GM12864 (cell line): Measurements from ENCODE around the gene SMAD7.
A peak's percentile ranks its signal among the peaks of the same experiment; 100 is the strongest.

ENCODE experiments used
- DNase-seq: peaks from one replicate; pipeline ENCODE4 v3.0.0-alpha.2; 2011; ENCODE audit warnings: low read depth
- H3K4me3 ChIP-seq: 2 replicates; pipeline ENCODE4 v1.5.1; 2011; ENCODE audit warnings: mild to moderate bottlenecking, low read depth, low read length, control low read depth
- CTCF ChIP-seq: IDR thresholded peaks from 2 replicates; pipeline ENCODE4 v1.5.1; 2011; ENCODE audit warnings: low read depth, mild to moderate bottlenecking, moderate library complexity, low read length, control low read depth, inconsistent platforms; ENCODE audit errors: missing control alignments

Gene SMAD7

DNA sequence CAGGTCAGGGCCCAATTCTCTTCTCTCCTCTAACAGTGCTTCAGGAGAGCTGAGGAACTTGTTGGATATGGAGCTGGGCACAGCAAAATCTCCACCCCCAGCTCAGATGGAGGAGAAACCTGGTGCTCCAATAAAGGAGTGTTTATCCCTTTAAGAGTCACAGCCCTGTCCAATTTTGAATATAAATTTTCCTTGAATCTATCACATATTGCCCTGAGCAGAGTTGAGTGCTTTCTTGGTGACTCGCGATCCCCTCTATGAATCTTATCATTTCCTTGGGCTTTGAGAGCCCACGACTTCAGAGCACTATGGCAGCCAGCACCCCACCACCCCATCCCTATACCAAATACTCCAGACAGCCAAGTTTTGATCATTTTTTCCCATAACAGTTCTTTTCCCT, 34.4 kb upstream of the SMAD7 start:
- H3K4me3 ChIP-seq, result no peak overlapping the region
- DNase-seq, result no peak

DNA sequence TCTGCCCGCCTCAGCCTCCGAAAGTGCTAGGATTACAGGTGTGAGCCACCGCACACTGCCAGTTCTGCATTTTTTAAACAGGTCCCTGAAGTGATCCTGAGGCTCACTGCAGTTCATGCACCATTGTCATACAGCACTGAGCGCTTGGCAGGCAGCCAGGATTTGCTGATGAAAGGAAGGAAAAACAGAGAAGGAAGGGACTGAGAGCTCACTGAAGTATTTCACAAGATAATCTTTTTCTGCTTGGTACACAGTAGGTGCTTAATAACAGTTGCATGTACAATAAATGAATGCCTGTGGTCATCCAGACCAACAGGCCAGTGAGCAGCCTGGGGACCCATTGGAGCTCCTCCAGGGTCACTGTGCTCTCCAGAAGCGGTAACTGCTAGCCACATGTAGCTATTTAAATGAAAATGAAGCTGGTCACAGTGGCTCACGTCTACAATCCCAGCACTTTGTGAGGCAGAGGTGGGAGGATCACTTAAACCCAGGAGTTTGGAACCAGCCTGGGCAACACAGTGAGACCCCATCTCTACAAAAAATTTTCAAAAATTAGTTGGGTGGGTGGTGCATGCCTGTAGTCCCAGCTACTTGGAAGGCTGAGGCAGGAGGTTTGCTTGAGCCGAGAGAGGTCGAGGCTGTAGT, 33.1 kb upstream of the SMAD7 start:
- TF ChIP-seq CTCF, result no peak
- no peak for DNase-seq
- H3K4me3 ChIP-seq, result no peak overlapping the region

More for the DNA sequence above, 34.4 kb upstream of the SMAD7 start:
- TF ChIP-seq CTCF, result no peak

DNA sequence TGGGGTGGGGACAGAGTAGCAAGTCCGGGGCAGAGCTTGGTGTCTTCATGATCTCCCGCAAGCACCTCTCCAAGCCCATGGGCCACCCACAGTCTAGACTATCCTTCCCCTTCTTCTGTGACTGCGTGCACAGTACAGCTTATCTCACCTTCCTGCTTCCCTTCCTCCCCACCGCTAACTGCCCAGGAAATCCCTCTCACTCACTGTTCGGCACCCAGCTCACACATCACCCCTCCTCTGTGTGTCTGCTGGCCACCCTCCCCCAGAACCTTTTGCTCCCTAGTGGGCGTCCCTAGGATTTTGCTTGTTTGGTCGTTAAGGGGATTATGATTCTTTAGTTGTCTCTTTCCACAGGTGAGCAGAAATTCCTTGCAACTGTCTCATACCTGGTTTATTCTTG, 31.5 kb upstream of the SMAD7 start:
- TF ChIP-seq CTCF, result no peak
- H3K4me3 ChIP-seq, result no peak overlapping the region
- DNase-seq, result no peak

DNA sequence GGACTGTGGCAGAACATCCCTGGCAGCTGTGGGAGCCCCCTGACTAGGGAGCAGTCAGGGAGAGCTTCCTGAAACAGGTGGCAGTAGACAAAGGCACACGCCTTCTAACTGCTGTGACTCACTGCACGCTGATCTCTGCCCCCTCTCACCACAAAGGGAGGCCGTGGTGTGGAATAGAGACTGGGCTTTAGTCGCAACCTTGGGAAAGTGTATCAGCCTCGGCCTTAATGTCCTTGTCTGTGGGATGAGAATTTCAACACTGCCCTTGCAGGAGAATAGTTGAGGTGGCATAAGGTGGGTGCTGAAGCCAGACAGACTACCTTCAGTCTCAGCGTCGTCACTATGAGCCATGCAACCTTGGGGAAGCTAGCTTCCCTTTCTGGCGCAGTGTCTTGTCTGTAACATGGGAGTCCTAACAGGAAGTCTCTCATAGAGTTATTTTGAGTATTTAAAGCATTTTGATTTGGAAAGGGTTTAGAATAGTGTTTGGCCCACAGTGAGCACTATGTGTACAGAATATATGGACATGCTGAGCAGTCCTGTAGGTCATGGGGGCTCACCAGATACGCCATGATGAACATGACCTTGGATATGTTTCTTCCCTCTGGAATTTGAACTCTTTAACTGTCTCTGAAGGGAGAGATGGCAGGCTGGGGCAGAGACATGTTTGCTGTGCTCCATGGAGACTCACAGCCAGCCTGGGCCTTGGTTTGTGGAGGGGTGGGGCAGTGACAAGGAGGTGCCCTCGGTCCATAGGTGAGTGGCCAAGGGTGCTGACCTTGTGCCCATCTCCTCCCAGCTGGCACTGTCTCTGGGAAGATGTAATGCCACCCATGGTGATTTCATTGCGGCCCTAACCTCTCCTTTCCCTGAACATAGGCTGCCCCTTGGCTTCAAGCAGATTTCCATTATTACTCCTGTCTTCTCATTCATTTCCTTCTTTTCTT, 29.5 kb upstream of the SMAD7 start:
- H3K4me3 ChIP-seq, result no peak overlapping the region
- no peak for TF ChIP-seq CTCF
- DNase-seq, result no peak

- no peak for TF ChIP-seq CTCF
- DNase-seq, result no peak
- H3K4me3 ChIP-seq, result no peak overlapping the region
These were observed 27.1 kb upstream of the SMAD7 start for GRCh38 chr18:48977914-48978313.

DNA sequence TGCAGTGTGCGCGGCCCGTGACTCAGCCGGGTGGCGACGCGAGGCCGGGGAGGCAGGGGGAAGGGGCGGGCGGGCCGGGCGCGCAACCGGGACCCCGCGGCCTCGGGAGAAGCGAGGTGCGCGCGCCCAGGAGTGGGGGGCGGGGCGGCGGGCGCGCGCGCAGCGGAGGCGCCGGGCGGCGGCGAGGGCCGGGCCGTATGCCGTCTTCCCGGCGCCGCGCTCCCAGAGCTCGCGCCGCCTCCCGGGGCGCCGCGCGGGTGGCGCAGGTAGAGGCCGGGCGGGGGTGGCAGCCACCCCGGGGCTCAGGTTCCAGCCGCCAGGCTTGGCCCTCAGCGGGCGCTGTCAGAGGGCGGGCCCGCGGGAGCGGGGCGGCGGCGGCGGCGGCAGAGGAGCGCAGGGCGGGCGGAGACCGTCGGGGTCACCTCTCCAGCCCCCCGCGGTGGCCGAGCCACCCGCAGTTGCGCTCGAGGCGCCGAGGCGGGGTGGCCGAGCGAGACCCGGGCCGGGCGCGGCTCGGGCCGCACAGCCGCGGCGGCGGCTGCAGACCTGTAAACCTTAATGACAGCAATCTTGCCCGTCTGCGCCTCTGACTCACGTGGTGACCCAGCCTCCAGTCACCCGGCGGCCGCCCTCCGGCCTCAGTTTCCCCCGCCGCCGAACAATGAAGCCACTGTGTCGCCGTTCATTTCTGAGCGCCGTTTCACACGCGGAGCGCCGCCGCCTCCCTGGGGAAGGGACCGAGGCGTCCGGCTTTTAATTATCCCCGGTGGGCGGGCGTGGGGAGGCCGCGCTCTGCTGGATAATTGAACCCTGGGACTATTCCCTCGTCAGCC, 25.3 kb upstream of the SMAD7 start:
- DNase-seq, result no peak
- no peak for TF ChIP-seq CTCF
- peak overlapping the region; percentile 66 for H3K4me3 ChIP-seq
